Fibroblast of villous mesenchyme (primary cell): ENCODE results near the gene NFIA. TPM values are rescaled to one million over a fixed set of nuclear protein-coding genes. Genes with fewer than 3 reads are reported as not detected.

Experiments used
- DNase-seq: peaks from one replicate; pipeline ENCODE4 v3.0.0-alpha.2; 2010; ENCODE audit warnings: low read depth
- H3K4me3 ChIP-seq: 2 replicates; pipeline ENCODE4 v1.5.1; 2011; ENCODE audit warnings: low read depth, mild to moderate bottlenecking, low read length
- CTCF ChIP-seq: IDR thresholded peaks from 2 replicates; pipeline ENCODE4 v1.5.1; 2012; ENCODE audit warnings: low read depth, mild to moderate bottlenecking, low read length; ENCODE audit not compliant: insufficient read depth
- total RNA-seq: library from RNA; depleted of rRNA; stranded (reverse); fragments of >200 nt; gene quantifications from 2 replicates; pipeline ENCODE4 v1.2.3, GENCODE V29; 2012

NFIA gene
- total RNA-seq, 1 donor: 10.4 TPM

GRCh38 chr1:61049850-61050540, 32.4 kb upstream of the NFIA start:
- peak; percentile 96 for TF ChIP-seq CTCF
- DNase-seq: peak; percentile 84
- H3K4me3 ChIP-seq: peak overlapping the region; percentile 78

GRCh38 chr1:61050541-61051442, 31.6 kb upstream of the NFIA start:
- peak; percentile 14 for DNase-seq
- H3K4me3 ChIP-seq: peak overlapping the region; percentile 78
- no peak for TF ChIP-seq CTCF

- H3K4me3 ChIP-seq: no peak overlapping the region
- DNase-seq: no peak
- TF ChIP-seq CTCF: no peak
Measured at GRCh38 chr1:61051443-61051718, 31.0 kb upstream of the NFIA start.

GRCh38 chr1:61051719-61052394, 30.5 kb upstream of the NFIA start:
- no peak for DNase-seq
- no peak overlapping the region for H3K4me3 ChIP-seq
- TF ChIP-seq CTCF: no peak

- no peak overlapping the region for H3K4me3 ChIP-seq
- TF ChIP-seq CTCF: no peak
- DNase-seq: no peak
Measured at GRCh38 chr1:61052395-61053225, 29.8 kb upstream of the NFIA start.

- DNase-seq: no peak
- H3K4me3 ChIP-seq: peak overlapping the region; percentile 44
- no peak for TF ChIP-seq CTCF
Measured at GRCh38 chr1:61053226-61053711, 29.1 kb upstream of the NFIA start.
